HG02884 (cell line): ENCODE data around the gene NMU.
"Not testable (repeated sequence)": the region's sequence is repeated elsewhere in the genome, so short reads cannot be mapped to it uniquely, and the experiment has no call there.

ENCODE experiments used
- ATAC-seq: cut with Tn5 transposase; IDR thresholded peaks from one replicate; pipeline ENCODE4 v1.9.1; 2021; ENCODE audit warnings: mild to moderate bottlenecking, moderate library complexity; ENCODE audit not compliant: unreplicated experiment

Gene NMU

DNA sequence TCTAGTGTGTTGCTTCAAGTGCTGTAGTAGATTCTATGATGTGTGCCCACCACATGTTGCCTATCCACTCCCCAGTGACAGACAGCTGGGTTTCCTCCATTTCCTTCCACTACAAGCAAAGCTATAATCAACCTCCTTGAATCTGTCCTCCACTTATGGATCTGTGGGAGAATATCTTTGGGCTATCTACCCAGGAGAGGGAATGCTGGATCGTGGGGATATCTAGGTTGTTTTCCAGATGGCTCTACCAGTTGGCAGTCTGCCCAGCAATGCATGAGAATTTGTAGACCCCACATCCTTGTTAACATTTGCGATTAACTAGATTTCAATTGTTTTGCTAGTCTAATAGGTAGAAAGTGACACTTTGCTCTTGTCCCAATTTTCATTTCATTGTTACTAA, 10.3 kb downstream of the NMU start:
- no peak for ATAC-seq

DNA sequence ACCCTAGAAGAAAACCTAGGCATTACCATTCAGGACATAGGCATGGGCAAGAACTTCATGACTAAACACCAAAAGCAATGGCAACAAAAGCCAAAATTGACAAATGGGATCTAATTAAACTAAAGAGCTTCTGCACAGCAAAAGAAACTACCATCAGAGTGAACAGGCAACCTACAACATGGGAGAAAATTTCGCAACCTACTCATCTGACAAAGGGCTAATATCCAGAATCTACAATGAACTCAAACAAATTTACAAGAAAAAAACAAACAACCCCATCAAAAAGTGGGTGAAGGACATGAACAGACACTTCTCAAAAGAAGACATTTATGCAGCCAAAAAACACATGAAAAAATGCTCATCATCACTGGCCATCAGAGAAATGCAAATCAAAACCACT, 12.0 kb downstream of the NMU start:
- ATAC-seq: not testable (repeated sequence)

DNA sequence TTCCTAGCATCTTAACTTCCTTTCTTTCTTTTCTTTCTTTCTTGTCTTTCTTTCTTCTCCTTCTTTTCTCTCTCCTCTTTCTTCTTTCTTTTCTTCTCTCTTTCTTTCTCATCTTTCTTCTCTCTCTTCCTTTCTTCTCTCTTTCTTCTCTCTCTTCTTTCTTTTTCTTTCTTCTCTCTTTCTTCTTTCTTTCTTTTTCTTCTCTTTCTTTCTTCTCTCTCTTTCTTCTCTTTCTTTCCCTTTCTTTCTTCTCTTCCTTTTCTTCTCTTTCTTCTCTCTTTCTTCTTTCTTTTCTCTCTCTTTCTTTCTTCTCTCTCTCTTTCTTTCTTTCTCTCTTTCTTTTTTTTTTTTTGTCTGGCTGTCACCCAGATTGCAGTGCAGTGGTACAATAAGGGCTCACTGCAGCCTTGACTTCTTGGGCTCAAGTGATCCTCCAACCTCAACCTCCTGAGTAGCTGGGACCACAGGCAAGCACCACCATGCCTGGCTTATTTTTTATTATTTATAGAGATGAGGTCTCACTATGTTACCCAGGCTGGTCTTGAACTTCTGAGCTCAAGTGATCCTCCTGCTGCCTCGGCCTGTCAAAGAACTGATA, 17.5 kb downstream of the NMU start:
- no peak for ATAC-seq

DNA sequence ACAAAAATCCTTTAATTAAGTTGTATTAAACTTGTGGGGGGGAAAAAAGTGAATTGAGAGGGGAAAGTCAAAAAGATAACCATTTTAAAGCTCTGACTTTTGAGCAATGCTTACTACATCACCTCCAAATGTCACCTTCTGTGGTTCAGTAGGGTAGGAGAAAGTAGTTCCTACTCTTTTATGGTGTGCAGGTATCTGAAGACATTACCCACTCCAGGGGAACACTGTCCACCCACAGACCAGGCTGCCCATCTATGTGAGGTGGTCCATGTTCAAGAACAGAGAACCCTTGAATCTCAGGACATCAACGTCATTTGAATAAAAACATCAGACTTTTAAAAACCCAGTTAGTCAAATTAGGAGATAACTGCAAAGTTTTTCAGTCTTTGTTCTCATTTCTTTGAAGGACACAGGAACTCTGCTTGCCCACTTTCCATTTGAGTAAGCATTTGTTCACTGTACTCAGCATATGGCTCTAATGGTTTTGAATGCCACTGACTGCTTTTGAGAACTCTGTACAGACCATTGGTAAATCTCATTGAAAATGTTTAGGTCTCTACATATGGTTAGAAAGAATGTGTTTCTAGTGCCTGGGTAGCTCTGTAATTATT, 18.4 kb downstream of the NMU start:
- peak; percentile 98 for ATAC-seq

DNA sequence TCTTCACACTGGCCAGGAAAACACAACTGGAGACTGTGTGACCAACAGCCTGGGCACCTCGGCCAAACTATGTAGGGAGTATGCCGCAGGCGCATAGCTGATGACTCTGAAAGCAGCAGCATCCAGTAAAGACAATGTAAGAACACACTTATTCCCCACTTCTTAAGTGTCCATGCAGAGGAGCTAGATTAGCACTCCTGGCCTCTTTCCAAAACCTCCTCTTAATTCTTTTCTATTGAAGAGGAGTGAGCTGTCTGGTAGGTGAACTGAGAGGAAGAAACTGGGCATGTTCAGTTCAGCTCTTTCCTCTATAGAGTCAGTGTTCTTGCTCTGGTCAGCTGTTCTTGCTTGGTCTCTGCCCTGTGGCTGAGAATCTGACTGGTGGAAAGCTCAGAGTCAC, 21.1 kb downstream of the NMU start:
- ATAC-seq: no peak

DNA sequence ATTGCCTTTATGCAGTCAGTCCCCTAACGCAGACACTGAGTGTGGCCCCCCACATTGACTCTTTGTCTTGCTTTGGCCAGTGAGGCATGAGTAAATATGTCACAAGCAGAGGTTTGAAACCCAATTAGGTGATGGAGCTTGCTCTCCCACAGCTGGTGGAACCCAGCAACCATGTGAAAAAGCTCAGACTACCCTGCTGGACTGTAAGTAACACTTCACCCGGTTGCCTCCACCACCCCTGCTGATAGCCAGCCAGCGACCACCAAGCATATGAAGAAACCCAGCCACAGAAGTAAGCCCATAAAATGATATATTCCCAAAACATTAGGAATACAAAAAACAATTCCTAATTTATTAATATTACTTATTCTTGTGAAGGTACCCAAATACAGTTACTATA, 22.5 kb downstream of the NMU start:
- no peak for ATAC-seq

DNA sequence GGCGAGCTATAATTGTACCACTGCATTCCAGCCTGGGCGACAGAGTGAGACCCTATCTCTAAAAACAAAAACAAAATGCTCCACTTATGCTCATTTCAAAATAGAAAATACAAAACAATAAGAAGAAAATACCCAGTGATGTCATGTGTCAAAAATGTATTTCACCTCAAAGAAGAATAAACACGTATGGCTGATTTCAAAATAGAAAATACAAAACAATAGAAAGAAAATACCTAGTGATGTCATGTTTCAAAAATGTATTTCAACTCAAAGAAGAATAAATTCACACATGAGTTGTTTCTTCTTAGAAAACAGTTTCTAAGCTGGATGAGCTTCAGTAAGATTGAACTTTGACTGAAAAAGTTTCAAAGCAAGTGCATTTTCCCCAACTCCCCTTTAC, 23.8 kb downstream of the NMU start:
- ATAC-seq: no peak

DNA sequence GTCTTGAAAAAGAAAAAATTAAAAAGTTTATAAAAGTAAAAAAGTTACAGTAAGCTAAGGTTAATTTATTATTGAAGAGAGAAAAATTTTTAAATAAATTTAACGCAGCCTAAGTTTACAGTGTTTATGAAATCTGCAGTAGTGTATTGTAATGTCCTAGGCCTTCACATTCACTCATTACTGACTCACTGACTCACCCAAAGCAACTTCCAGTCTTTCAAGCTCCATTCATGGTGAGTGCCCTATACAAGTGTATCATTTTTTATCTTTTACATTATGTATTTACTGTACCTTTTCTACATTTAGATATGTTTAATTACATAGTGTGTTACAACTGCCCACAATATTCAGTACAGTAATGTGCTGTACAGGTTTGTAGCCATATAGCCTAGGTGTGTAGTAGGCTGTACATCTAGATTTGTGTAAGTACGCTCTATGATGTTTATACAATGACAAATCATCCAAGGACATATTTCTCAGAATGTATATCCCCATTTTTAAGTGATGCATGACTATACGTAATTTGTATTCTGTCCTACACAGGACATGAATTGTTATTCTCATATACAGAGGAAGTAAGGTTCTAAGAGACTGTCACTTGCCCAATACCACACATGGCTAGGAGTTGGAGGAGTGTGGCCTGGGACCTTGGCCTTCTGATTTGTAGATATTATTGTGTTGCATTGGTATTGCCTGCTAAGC, 24.6 kb downstream of the NMU start:
- ATAC-seq: no peak

DNA sequence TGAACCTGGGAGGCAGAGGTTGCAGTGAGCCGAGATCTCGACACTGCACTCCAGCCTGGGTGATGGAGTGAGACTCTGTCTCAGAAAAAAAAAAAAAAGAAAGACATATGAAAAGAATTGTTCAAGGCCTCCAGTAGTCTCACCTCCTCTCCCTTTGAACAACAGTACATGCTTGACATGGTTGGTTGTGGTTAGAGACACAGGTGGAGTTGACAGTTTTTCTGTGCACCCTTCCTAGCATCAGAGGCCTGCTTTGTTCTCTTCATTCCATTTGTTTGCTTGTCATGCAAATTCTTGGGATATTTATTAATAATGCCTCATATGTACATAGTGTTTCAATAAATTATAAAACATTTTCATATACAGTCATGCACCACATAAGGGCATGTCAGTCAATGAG, 25.7 kb downstream of the NMU start:
- no peak for ATAC-seq

DNA sequence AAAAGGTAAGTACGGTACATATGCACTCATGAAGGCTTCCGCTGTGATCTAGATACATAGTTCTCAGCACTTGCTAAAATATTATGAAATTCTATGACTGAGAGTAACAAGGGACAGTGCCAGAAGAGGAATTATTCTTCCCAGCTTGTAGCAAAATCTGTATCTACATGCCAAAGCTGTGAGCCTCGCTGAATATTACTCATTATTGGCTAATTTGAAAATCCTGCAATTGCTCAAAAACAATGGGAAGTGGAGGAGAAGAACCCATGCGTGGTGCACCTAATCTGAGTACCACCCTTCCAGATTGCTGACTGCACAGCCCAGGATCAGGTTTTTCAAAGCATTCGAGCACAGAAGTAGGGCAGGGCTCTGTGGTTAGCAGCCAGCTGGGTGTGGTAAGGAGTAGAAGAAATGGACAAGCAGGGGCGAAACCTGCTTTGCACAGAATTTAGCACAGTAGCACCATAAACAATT, 26.7 kb downstream of the NMU start:
- ATAC-seq: no peak

DNA sequence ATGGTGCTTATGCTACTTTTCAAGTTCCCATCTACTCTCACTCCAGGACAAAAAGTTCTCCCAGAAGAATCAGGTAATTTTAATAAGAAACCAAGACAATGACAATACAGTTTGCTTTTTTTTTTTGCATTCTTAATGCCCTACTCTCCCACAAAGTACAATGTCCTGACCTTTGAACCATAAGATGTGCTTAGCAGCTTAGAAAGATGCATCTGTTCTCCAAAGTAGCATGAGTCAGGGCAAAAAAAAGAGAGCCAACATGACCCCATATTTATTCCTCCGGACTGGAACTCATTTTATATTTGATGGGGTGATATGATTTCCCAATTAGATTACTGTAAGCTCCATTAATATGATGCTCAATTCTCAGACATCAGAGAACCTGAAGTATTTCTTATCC, 27.5 kb downstream of the NMU start:
- ATAC-seq: no peak

DNA sequence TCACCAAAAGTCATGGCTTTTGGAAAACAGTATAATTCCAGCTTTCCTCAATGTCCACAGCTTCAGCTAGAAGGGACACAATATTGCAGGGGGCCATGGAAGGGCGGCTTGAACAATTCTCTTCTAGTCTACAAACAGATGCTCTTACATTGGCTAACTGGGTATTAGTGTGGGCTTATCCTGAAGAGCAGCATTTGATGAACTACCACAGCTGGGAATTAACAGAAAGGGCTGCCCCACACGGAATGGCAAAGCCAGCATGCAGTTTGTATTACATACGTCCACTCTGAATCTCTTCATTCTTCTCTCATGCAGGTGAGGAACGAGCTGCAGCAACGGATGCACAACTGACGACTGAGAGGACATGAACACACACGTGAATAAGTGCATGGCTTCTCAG, 31.1 kb downstream of the NMU start:
- ATAC-seq: no peak

DNA sequence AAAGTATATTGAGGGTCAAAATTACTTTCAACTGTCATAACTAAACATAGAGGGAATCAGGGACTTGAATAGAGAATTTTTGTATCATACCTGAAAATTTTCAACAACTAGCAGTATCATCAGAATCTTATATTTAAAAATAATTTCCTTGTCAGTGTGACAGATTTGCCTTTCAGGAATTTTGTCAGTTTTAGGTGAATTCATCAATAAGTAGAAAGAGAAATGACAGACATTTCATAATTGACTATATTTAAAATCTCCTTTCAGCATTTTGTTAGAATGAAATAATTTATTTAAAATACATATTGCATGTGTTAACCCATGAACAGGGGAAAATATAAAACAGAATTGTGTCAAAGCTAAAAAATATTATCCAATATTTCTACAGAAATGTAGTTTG, 35.5 kb downstream of the NMU start:
- no peak for ATAC-seq

DNA sequence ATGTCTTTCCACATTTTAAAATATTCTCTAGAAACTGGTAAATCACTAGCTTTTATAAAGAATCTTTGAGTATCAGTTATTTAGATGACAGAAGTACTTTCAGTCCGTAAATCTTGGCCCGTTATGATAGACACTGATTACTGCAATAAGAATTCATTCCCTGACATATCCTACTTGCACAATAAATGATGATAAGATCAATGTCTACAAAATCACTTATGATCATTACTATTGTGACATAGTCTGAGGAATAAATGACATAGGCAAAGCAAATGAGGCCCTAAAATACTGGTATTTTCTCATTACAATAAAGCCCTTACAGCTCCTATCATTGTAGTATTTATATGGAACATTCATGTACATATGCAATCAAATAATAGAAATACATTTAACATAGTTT, 37.5 kb downstream of the NMU start:
- ATAC-seq: no peak

DNA sequence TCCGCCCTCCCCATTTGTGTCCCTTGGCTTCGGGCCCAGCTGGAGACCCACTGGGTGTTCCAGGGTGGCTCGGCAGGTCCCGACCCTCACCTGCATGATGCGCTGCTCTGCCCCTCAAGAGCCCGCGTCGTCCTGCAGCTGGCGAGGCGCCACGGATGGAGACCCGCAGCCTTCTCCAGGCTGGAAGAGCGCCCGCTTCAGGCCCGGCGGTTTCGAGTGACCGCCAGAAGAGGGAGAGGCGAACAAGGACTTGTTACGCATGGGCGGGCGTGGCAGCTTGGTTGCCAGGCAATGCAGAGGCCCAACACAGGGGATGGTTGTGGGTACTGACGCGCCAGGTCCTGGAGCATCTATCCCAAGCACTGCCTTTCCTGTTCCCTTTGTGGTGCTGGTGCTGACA, 44.1 kb downstream of the NMU start, which contains the start of gene PDCL2:
TSS of gene PDCL2 (minus strand) at position 232 of the 400 bp plus-strand sequence. CDS start at position 96, 136 bp downstream.
- no peak for ATAC-seq

DNA sequence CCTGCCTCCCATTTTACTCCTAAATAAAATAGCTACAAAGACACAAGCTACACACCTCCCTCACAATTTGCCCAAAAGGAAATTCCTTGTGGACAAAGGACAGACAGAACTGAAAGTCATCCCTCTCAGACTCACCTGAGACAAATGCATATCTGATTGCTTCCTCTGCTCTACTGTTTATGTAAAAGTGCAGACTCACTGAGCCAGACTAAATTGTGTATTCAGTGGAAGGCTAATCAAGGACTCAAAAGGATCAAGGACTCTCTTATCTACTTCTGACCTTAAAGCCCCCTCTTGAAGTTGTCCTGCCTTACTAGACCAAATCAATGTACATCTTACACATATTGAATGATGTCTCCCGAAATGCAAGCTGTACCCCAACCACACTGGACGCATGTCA, 47.9 kb downstream of the NMU start:
- no peak for ATAC-seq

DNA sequence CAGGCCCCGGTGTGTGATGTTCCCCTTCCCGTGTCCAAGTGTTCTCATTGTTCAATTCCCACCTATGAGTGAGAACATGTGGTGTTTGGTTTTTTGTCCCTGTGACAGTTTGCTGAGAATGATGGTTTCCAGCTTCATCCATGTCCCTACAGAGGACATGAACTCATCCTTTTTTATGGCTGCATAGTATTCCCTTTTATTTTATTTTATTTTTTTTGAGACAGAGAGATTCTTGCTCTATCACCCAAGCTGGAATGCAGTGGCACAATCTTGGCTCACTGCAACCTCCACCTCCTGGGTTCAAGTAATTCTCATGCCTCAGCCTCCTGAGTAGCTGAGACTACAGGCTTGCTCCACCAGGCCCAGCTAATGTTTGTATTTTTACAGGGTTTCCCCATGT, 53.3 kb downstream of the NMU start:
- not testable (repeated sequence) for ATAC-seq

DNA sequence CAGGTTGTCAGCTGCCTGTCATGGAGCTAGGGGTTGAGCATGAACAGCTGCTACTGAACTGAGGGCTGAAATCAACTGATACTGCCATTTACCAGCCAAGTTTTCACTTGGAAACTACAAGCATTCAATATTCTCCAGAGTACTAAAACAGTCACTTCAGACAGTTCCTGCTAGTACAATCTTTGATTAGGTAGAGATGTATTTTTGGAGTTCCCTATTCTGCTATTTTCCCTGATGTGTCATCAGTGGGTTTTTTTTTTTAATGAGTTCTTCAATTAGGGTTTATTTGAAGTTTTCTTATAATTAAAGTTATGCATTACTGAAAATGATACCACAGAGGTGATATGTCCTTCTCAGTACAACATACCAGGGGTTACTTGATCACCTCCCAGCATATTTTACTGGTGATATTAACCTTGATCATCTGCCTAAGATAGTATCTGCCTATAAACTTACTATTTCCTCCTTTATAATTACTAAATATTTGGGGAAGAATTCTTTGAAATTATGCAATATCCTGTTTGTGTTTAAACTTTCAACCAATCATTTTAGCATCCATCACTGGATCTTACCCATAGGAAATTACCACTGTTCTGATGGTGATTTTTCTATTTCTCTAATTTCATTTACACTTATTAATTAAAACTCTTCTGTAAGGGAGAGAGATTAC, 57.6 kb downstream of the NMU start:
- no peak for ATAC-seq

DNA sequence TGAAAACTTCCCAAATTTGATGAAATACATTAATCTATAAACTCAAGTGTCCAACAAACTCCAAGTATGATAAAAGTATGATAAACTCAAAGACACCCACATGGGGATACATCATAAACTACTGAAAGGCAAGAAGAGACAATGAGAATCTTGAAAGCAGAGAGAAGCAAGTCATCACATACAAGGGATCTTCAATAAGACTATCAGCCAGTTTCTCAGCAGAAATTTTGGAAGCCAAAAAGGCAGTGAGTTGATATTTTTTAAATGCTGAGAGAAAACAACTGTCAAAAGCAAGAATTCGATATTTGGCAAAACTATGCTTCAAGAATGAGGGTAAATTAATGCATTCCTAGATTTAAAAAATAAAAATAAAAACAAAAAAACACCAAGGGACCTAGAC, 60.6 kb downstream of the NMU start:
- ATAC-seq: no peak

DNA sequence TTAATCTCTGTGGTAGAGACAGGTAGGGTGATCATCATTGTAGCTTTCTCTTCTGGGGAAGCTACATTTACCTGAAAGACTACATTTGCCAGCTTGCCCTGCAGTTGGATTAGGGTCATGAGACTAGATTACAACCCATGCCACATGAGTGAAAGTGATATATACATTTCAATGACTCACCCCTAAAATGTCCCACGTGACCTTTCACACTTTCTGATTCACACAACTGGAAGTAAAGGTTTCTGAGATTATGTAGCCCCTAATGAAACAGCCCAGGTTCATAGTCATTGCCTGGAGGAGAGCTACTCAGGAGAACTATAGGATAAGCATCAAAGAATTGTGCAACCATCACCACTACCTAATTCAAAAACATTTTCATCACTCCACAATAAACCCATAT, 61.8 kb downstream of the NMU start:
- ATAC-seq: no peak

DNA sequence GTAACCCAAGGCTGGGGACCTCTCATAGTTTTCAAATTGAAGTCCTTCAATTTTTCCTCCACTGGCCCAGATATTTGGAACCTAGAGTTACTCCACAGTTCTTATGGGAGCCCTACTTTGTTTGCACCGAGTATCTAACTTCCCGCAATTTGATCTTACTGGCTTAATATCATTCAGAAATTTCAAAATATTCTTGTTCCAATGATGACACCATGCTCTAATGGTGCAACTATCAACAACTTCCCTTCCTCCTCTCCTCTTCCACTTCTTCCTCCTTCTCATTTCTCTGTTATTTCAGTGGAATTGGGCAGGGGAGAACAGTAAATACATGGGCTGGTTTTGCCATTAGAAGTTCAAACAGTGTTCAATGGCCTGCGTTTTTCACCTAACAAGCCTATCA, 64.3 kb downstream of the NMU start:
- no peak for ATAC-seq
